NCI-H226 (cell line): ENCODE data around the gene CBLB.
A peak's percentile ranks its signal among the peaks of the same experiment; 100 is the strongest.
"Not testable (repeated sequence)": the region's sequence is repeated elsewhere in the genome, so short reads cannot be mapped to it uniquely, and the experiment has no call there.

ENCODE experiments used
- DNase-seq: peaks from one replicate; pipeline ENCODE4 v3.0.0-alpha.2; 2015

Gene CBLB

GRCh38 chr3:105815331-105815730 lies 53.5 kb downstream of the CBLB start:
- not testable (repeated sequence) for DNase-seq

GRCh38 chr3:105813710-105814109 lies 55.1 kb downstream of the CBLB start:
- DNase-seq, result no peak

- DNase-seq, result peak; percentile 20
These were observed 56.6 kb downstream of the CBLB start for GRCh38 chr3:105812194-105812586.

GRCh38 chr3:105811518-105812193 lies 57.2 kb downstream of the CBLB start:
- no peak for DNase-seq

- DNase-seq, result no peak
These were observed 59.5 kb downstream of the CBLB start for GRCh38 chr3:105809208-105809888.

GRCh38 chr3:105807701-105808100 lies 61.1 kb downstream of the CBLB start:
- no peak for DNase-seq

GRCh38 chr3:105807146-105807545 lies 61.7 kb downstream of the CBLB start:
- no peak for DNase-seq

GRCh38 chr3:105806359-105806758 lies 62.5 kb downstream of the CBLB start:
- DNase-seq, result peak; percentile 28

- no peak for DNase-seq
These were observed 63.4 kb downstream of the CBLB start for GRCh38 chr3:105805404-105805803.

- no peak for DNase-seq
These were observed 66.6 kb downstream of the CBLB start for GRCh38 chr3:105802118-105802706.

- no peak for DNase-seq
These were observed 67.4 kb downstream of the CBLB start for GRCh38 chr3:105801397-105801796.

GRCh38 chr3:105800320-105800719 lies 68.5 kb downstream of the CBLB start:
- DNase-seq, result no peak

- no peak for DNase-seq
These were observed 69.5 kb downstream of the CBLB start for GRCh38 chr3:105799286-105799685.

- DNase-seq, result no peak
These were observed 70.4 kb downstream of the CBLB start for GRCh38 chr3:105798381-105798934.

GRCh38 chr3:105793040-105793439 lies 75.8 kb downstream of the CBLB start:
- DNase-seq, result no peak

- DNase-seq, result peak; percentile 75
These were observed 76.7 kb downstream of the CBLB start for GRCh38 chr3:105791919-105792786.

GRCh38 chr3:105791131-105791530 lies 77.7 kb downstream of the CBLB start:
- no peak for DNase-seq

GRCh38 chr3:105790534-105790933 lies 78.3 kb downstream of the CBLB start:
- DNase-seq, result no peak

GRCh38 chr3:105788593-105788992 lies 80.2 kb downstream of the CBLB start:
- DNase-seq, result no peak

- no peak for DNase-seq
These were observed 81.4 kb downstream of the CBLB start for GRCh38 chr3:105787453-105787852.

- DNase-seq, result no peak
These were observed 81.8 kb downstream of the CBLB start for GRCh38 chr3:105786990-105787389.

- no peak for DNase-seq
These were observed 82.6 kb downstream of the CBLB start for GRCh38 chr3:105786241-105786640.

GRCh38 chr3:105785803-105786202 lies 83.0 kb downstream of the CBLB start:
- no peak for DNase-seq
